ENCODE measurements around the gene ADAMTSL2.

The ADAMTSL2 gene

GRCh38 chr9:133529874-133530273 is 4.6 kb upstream of the ADAMTSL2 start:
- in situ Hi-C loops (cut with HindIII; ENCODE audit: low sequenced_read_pairs): no loop called here

- in situ Hi-C loops (cut with HindIII; ENCODE audit: low sequenced_read_pairs): no loop called here
Measured at GRCh38 chr9:133531293-133531692, 3.2 kb upstream of the ADAMTSL2 start.

- in situ Hi-C loops (cut with HindIII; ENCODE audit: low sequenced_read_pairs): no loop called here
Measured at GRCh38 chr9:133532937-133533668, 1.4 kb upstream of the ADAMTSL2 start.

- in situ Hi-C loops (cut with HindIII; ENCODE audit: low sequenced_read_pairs): no loop called here
Measured at GRCh38 chr9:133533857-133534256, 647 bp upstream of the ADAMTSL2 start.

- in situ Hi-C loops (cut with HindIII; ENCODE audit: low sequenced_read_pairs): no loop called here
Measured at GRCh38 chr9:133535306-133535877, 888 bp downstream of the ADAMTSL2 start.

GRCh38 chr9:133536080-133536479 is 1.6 kb downstream of the ADAMTSL2 start:
- in situ Hi-C loops (cut with HindIII; ENCODE audit: low sequenced_read_pairs): no loop called here

- in situ Hi-C loops (cut with HindIII; ENCODE audit: low sequenced_read_pairs): no loop called here
Measured at GRCh38 chr9:133536536-133536935, 2.0 kb downstream of the ADAMTSL2 start.

GRCh38 chr9:133537257-133537656 is 2.8 kb downstream of the ADAMTSL2 start:
- in situ Hi-C loops (cut with HindIII; ENCODE audit: low sequenced_read_pairs): no loop called here

GRCh38 chr9:133538176-133538575 is 3.7 kb downstream of the ADAMTSL2 start:
- in situ Hi-C loops (cut with HindIII; ENCODE audit: low sequenced_read_pairs): no loop called here

GRCh38 chr9:133538851-133539833 is 4.6 kb downstream of the ADAMTSL2 start:
- in situ Hi-C loops (cut with HindIII; ENCODE audit: low sequenced_read_pairs): no loop called here

GRCh38 chr9:133539991-133540697 is 5.6 kb downstream of the ADAMTSL2 start:
- in situ Hi-C loops (cut with HindIII; ENCODE audit: low sequenced_read_pairs): no loop called here

- in situ Hi-C loops (cut with HindIII; ENCODE audit: low sequenced_read_pairs): no loop called here
Measured at GRCh38 chr9:133540698-133541025, 6.2 kb downstream of the ADAMTSL2 start.

GRCh38 chr9:133542002-133542401 is 7.5 kb downstream of the ADAMTSL2 start:
- in situ Hi-C loops (cut with HindIII; ENCODE audit: low sequenced_read_pairs): no loop called here

GRCh38 chr9:133543772-133544467 is 9.4 kb downstream of the ADAMTSL2 start:
- in situ Hi-C loops (cut with HindIII; ENCODE audit: low sequenced_read_pairs): no loop called here

GRCh38 chr9:133545494-133546286 is 11.2 kb downstream of the ADAMTSL2 start:
- in situ Hi-C loops (cut with HindIII; ENCODE audit: low sequenced_read_pairs): no loop called here

- in situ Hi-C loops (cut with HindIII; ENCODE audit: low sequenced_read_pairs): no loop called here
Measured at GRCh38 chr9:133546287-133546680, 11.8 kb downstream of the ADAMTSL2 start.

GRCh38 chr9:133547116-133547515 is 12.6 kb downstream of the ADAMTSL2 start:
- in situ Hi-C loops (cut with HindIII; ENCODE audit: low sequenced_read_pairs): no loop called here

- in situ Hi-C loops (cut with HindIII; ENCODE audit: low sequenced_read_pairs): loop anchor here (25.0 kb wide), 1 partner anchor 111 kb away; no protein-coding TSS in a partner anchor
Measured at GRCh38 chr9:133551446-133551845, 16.9 kb downstream of the ADAMTSL2 start.

- in situ Hi-C loops (cut with HindIII; ENCODE audit: low sequenced_read_pairs): loop anchor here (25.0 kb wide), 1 partner anchor 110 kb away; no protein-coding TSS in a partner anchor
Measured at GRCh38 chr9:133552236-133552635, 17.7 kb downstream of the ADAMTSL2 start.

Data from DLD1 (cell line).